Putamen (tissue), 1 donor: ENCODE data around the gene ALPL.

Experiments
- DNase-seq: peaks from one replicate; pipeline ENCODE4 v3.0.0-alpha.2; 2016; ENCODE audit warnings: low spot score

Gene ALPL

DNA sequence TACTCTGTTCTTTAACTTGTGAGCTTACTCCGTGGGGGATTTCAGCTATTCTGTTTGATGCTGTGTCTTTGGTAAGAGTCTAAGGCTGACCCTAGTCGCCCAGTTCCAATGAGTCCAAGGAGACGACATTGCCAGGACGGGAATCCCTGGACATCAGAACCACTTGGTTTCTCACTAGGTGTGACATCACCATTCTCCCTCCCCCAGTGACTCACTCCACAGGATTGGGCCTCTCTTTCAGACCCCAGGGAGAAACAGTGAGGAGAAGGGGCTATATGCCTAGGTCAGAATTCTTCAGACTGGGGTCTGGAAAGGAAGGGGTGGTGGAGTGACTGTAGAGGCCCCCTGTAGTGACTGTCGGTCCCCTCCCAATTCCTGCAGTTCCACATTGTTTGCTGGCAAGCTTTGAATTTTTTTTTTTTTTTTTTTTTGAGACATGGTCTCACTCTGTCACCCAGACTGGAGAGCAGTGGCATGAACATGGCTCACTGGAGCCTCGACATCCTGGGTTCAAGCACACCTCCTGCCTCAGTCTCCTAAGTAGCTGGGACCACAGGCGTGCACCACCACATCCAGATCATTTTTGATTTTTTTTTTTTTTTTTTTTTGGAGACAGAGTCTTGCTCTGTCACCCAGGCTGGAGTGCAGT, 21.3 kb downstream of the ALPL start:
- DNase-seq = no peak

DNA sequence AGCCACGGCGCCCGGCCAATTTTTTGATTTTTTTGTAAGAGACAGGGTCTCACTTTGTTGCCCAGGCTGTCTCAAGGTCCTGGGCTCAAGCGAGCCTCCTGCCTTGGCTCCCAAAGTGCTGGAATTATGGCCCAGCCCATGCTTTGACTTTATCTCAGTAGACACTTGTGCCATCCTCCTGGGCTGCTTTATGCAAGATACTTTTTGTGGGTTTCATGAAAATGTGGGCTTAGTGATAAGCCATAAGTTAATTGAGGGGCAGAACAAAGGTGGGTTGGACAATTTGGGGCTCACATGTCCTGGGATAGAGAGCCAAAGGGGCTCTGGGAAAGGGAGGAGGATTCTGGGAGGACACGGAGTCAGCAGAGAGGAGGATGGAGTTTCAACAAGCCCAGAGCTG, 22.0 kb downstream of the ALPL start:
- no peak for DNase-seq

DNA sequence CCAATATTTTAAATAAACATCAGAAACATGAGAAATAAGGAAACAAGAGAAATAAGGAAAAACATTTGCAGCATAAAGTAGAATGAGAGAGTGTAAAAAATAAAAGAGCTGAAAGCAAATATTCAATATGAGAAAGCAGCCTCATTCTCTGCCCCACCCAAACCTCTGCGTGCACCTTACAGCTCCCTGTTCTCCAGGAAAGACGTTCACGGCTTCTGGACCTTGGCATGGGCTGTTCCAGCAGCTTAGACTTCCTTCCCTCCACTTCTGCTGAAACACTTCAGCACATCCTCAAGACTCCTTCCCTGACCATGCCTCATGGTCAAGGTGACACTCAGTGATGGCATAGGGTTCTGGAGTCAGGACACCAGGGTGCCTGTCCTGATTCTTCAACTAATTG, 23.3 kb downstream of the ALPL start:
- no peak for DNase-seq

DNA sequence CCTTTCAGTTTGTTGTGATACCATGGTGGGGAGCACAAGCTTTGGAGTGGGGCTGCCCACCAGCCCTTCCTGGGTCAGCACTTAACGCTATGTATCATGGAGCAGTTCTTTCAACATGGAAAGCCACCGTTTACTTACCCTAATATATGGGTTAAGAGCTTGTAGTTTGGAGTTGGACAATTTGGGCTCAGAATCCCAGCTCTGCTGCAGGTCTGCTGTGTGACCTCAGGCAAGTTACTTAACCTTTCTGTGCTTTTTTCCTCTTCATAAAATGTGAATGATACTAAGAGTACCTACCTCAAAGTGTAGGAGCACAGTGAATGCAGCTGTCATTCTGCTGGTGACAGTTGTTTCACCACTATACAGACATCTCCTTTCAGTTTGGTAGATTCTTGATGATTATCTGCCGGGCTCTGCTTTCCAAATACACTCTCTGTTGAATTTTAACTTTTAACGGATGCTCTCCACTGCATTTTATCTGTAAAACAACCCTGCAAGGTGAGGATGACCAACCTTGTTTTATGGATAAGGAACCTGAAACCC, 23.8 kb downstream of the ALPL start:
- DNase-seq = no peak

DNA sequence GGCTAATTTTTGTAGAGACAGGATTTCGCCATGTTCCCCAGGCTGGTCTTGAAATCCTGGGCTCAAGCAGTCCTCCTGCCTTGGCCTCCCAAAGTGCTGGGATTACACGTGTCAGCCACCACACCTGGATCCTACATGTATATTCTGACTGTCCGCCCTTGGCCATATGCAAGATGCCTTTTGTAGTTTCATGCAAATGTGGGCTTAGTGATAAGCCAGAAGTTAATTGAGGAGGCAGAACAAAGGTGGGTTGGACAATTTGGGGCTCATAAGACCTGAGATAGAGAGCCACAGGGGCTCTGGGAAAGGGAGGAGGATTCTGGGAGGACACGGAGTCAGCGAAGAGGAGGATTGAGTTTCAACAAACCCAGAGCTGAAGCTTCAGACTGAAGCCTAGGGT, 24.9 kb downstream of the ALPL start:
- DNase-seq = no peak

DNA sequence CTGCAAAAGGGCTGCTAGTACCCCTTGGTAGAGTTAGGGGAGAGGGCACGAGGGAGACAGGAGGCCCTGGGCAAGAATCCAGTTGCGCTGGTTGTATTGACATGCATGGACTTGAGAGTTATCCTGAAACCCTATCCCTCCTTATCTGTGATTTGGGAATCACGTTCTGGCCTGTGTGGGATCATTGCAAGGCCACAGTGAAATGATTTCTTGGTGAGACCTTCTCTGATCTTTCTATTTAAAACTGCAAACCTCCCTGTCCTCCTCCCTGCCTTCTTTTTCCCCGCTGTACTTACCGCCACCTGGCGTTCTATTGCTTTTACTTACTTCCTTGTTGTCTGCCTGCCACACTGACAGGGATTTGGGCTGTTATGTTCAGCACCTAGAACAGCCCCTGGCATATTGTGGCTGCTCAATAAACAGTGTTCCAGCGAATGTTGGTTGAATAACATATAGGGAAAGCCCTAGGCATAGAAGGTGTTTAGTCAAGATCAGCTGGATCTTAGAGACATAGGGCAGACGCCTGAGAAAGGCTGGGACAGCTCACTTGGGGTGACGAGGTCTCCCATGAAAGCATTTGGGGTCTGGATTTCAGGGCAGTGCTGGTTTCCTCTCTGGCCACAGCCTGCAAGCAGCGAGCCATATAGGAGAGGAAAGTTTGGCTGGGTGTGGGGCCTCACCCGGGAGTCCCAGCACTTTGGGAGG, 25.6 kb downstream of the ALPL start:
- no peak for DNase-seq

DNA sequence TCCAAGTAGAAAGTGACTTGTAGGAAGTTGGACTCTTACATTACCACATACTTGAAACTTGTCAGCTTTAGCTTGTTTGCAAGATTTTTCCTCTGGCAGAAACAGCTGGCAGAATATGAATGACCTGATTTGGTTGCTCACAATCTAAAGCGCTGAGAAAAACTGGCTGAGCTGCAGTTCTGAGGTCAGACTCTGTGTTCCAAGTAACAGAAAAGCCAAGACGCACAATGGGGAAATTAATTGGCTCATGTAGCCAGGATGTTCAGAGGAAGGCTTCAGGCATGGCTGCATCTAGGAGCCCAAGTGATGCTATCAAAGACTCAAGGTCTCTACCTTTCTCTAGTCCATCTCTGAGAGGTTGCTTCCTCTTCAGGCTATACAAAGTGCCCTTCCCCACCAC, 27.0 kb downstream of the ALPL start:
- DNase-seq = no peak

DNA sequence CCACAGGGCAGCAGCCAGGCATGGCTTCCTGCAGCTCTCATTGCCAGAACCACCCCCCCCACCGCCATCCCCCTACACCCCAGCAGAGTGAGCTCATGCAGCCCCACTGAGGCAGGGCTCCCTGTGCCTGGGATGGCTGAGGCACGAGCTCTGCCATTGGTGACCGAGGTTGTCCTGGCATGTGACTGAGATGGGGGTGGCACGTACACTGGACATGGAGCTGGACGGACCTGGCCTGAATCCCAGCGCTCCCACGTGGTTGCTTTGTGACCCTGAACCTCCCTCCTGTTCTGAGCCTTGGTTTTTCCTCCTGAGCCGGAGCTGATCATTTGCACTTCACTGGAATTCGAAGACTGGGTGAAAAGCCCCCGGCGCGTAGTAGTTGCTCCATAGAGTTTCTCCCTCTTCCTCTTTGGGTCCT, 28.3 kb downstream of the ALPL start:
- no peak for DNase-seq

DNA sequence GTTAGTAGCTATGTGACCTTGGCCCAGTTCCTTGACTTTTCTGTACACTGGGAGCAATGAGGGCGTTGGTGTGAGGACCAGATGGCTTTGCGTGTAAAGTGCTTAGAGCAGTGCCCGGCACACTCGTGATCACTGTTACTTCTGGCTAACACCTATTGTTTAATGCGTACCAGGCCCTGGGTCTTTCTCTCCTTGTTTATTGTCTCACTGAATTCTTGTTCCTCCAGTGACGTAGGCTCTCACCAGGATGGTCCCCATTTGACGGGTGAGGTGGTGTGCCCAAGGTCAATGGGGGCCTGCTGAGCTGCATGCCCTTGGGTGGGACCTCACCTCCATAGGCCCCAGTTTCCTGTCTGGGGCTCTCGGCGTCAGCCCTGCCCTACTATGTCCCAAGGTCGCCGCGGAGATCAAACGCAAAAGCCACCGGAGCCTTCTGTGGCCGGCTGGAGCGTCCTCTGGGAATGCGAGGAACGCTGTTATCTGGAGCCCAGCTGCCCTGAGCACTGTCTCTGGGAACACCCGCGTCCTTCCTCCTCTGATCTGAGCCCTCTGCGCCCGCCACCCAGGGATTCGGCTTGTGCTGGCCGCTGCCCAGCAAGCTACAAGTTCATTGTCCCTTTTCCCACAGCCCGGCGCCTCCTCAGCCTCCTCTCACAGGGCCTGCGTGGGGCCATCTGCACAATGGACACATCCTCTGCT, 28.9 kb downstream of the ALPL start:
- no peak for DNase-seq

DNA sequence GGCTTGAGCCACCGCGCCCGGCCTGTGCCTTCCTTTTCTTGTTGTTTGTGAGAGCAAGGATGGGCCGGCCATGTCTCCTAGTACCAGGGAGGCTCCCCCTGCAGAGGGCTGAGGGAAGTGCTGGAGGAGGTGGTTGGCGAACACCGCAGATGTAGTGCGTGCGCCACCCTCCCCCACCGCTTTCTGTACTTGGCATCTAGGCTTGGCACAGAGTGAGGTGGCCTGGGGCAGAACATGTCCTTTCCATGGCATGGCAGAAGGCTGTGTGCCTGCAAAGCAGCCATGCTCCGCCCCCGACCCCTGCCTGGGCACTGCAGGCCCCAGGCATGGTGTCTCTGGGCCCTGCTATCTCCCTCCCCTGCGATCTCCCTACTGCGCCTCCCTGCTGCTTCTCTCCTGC, 30.7 kb downstream of the ALPL start:
- no peak for DNase-seq

DNA sequence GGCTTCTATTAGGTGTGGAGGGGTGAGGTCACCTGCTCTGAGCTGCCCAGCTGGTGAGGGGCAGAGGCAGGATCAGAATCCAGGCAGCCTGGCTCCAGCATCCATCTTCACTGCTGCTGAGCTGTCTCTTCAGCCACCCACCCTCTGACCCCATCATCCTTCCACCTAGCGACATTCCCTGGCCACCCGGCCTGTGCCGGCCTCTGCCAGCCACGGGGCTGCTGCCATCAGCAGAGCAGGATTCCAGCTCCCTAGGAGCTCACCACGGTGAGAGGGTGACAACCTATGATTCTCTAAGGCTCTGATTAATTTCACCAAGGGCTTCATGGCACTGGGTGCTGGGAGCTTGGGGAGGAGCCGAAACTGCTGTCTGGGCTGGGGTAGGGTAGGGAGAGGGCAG, 32.1 kb downstream of the ALPL start:
- no peak for DNase-seq

DNA sequence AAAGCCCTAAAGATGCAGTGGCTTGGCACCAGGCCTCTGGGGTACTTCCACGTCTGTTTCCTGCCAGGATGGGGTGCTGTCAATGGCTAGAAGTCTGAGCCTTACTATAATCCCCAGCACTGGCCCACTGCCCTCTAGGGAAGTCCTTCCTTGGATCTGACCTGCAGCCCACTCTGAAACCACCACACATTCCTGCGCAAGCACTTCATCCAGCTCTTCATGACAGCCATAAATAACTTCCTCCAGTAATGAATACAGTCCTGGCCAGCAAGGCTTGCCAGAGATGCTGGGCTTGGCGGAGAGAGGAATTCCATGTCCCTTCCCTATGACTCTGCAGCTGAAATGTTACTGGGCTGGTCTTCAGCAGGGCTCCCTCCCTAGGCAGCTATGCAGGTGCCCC, 32.6 kb downstream of the ALPL start:
- no peak for DNase-seq

DNA sequence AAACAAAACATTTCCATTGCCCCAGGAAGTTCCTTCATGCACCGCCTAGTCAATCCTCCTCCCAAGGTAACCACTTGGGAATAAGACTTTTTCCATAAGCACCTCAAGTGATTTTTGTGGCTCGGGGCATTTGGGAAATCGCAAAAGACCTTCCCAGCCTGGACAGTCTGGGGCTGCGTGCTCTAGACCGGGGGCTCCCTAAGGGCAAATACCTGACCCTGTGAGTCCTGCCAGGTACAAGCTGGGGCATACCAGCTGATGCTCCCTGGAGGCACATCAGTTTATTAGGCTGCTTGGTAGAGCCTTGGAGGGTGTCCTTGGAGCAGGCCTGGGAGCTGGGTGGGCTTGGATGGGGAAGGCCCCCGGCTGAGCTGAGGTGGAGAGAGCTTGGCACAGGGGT, 34.4 kb downstream of the ALPL start:
- no peak for DNase-seq

DNA sequence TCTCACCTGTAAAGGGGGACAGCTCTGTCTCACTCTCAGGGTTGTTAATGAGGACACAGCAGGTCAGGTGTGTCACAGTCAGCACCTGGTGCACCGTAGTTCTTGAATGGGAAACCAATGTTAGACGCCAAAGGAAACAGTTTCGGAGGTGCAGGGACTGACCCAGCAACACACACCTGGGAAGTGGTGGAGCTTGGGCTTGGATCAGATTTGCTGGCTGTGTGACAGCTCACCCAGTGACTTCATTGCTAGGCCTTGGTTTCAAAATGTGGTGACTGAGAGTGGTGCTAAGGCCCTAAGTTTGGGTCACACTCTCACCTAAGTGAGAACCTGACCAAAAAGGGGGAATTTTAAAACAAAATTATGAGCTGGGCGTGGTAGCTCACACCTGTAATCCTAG, 34.9 kb downstream of the ALPL start:
- DNase-seq = no peak

DNA sequence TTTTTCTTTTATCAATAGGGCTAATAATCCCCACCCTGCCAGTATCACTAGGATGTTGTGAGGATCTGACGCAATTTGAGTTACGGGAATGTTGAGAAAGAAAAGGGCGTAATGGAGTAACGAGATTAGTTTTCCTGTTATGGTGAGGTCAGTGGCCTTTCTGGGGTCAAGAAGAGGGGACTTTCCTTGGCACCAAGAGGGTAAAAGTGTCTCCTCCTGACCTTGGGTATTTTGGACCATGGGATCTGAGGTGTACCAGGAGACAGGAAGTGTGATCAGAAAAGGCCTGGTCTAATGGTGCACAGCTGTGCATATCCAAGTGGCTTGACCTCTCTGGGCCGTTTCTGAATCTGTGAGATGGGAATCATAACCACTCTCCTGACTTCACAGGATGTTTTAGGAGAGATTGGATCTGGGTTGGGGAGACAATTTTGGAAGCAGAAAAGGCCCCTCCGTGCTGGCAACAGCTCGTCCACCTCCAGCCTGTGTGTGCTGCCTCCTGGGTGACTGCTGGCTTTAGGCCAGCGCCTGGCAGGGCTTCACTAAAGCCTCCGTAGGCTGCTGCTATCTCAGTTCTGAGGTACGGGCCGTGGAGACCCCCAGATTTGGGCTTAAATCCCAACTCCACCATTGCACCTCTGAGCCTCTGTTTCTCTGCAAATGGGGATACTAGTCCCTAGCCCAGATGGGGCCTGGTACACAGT, 37.1 kb downstream of the ALPL start:
- no peak for DNase-seq

DNA sequence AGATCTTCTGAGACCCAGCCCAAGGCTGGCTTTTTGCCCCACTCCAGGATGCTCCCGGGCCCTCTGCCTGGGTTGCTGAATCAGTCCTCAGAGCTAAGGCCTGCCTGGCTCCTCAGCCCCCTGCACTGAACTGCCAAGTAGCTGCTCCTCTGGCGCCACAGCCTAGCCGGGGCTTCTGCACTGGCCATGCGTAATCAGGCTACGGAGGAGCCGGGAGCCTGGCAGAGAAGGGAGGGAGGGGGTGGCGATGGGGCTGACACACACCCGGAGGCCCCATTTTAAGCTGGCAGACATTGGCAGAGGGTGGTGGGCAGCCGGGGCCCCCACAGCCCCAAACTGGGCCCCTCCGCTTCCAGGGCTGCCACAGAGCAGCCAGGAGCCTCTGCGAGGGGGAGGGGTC, 38.7 kb downstream of the ALPL start:
- DNase-seq = peak; percentile 37

DNA sequence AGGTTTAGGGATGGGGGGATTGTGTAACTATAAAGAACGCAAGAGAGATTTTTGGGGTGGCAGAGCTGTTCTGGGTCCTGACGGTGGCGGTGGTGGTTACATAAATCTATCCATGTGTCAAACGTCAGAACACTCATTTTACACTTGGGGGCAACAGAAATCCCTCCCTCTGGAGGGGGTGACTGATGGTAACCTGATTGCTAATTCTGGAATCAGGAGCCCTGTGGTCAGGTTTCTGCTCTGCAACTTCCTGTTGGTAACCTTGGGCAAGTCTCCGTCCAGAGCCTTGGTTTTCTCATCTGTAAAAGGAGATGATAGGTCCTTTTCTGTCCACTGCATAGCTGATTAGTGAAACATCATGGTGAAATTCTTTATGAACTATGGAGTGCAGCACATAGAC, 40.9 kb downstream of the ALPL start:
- DNase-seq = no peak

DNA sequence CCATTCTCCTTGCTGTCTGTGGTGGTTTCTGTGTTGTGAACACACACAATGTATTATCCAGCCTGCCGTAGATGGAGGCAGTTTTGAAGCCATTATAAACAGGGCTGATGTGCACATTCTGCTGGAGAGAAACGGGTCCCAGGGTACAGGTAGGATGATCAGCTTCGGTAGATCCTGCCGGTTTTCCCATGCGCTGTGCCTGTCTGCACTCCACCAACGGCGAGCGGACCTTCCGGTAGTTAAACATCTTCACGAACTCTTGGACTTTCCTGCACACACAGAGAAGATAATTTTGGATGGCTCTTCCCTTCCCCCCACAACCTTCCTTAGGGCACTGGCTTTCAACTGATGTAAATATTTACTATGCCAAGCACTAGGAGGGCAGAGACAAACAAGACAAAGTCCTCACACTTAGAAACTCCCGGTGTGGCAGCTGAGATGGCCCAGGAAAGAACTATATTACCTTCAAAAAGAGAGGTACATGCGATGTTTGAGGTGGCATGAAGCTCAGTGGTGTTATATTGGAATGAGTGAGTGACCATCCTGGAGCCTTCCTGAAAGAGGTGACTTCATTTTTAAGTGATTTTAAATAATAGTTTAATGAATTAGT, 41.7 kb downstream of the ALPL start:
- DNase-seq = no peak

DNA sequence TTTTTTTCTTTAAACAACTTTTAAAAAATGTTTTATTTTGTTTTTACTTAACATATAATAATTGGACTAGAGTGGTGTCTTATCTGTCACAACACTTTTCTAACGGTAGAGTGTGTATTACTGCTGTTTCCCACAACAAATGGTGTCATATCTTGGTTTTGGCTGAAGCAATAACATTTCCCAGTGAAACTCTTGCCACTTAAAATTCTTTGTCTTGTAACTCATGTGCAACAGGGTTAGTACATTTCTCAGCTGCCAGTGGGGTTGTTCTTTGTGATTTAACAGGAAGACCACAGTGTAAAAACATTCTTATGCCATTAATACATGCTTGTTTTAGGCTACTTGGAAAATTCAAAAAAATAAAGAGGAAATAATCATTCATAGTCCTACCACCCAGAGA, 43.5 kb downstream of the ALPL start:
- no peak for DNase-seq

DNA sequence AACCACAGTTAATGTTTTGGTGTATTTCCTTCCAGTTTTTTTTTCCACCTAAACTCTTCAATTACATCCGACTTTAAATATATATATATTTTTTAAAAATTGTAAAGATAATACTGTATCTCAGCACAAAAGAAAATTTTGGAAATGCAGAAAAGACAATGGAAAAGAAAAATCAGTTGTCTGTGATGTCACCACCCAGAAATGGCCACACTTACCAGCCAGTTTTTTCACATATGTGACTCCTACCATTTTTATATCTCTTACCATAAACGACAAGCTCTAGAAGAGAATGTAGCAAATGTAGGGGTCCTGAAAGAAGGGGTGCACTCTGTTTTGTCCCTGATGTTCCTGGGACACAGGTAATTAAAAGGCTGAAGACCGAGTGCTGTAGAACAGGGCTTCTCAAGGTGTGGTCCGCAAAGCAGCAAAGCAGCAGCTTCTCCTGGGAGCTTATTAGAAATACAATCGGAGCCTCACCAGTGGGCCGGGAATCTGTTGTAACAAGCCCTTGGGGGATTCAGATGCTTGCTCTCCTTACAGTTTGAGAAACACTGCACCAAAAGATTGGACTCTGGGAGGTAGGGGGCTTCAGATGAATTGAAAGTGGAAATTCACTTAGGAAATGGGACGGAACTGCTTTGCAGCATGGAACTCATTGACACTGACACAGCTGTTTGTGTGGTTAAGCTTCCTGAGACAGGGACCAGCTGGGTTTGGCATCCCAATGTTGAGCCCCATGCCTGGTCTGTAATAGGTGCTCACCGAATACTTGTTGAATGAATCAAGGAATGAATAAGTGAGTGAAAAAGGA, 44.1 kb downstream of the ALPL start:
- no peak for DNase-seq
